Regular cardiac myocyte (primary cell): Measurements from ENCODE around the gene FOXP4. TPM values are rescaled to one million over a fixed set of nuclear protein-coding genes. Genes with fewer than 3 reads are reported as not detected.

Experiments used
- total RNA-seq: library from RNA; depleted of rRNA; stranded (reverse); fragments of >200 nt; gene quantifications from 2 replicates; pipeline ENCODE4 v1.2.3, GENCODE V29; 2014

Gene FOXP4
- 1.1 and 2.9 TPM in 2 replicates for total RNA-seq

DNA sequence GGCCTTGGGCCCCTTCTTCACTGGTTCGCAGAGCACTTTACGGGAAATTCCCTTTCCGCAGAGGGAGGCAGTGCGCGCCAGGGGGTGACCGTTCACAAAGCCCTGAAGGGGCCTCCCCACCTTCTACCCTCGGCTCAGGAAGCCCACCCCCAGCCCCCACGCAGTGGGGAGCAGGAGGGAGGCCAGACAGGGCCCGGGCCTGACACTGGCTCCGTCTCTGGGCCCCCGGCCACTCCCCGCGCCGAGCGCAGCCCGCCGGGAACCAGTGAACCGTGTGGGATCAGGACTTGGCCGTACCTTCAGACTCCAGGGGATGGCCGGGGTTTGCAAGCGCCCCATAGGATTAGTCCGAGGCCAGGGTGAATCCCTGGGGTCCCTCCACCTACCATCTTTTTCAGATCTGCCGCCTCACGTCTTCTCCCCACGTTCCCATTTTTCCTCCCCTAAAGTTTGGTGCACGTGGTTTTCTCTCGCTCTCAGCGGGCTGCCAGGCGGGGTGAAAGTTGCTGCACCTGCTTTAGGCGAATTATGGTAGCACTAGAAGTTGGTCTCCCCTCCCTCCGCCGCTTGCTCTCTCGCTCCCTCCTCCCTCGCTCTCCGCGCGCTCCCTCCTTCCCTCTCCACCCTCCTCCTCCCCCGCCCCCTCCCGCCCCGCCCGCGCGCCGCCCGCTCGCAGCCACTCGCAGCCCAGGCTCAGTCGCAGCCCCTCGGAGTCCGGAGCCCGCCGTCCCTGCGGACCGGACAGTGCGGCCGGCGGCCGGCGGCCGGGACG lies at the start of gene FOXP4:
Gene FOXP4, plus strand, starts transcription at position 679 of the 772 bp plus-strand sequence. CDS start 19,380 bp downstream, outside the sequence.

GRCh38 chr6:41638002-41638934 lies 92.1 kb downstream of the FOXP4 start, which contains the start of gene MDFI:
MDFI (plus strand) TSS chr6:41638468; CDS start chr6:41638750, 282 bp downstream.

Other genes with a start within 250 kb of the FOXP4 start
- not detected in 2 replicates for gene NCR2, start 210.8 kb upstream of the FOXP4 start, total RNA-seq
- 1.3 and 2.8 TPM in 2 replicates for gene MDFI, start 92.1 kb downstream of the FOXP4 start, total RNA-seq
- gene TFEB, start 189.2 kb downstream of the FOXP4 start, total RNA-seq: 3.4 and 5.0 TPM in 2 replicates
- gene PGC, start 201.0 kb downstream of the FOXP4 start, total RNA-seq: not detected in 2 replicates
- gene FRS3, start 233.5 kb downstream of the FOXP4 start, total RNA-seq: 0.56 and 0.77 TPM in 2 replicates
- gene PRICKLE4, start 234.4 kb downstream of the FOXP4 start, total RNA-seq: 0.19 and 0.56 TPM in 2 replicates
- 63.4 and 147 TPM in 2 replicates for gene TOMM6, start 241.3 kb downstream of the FOXP4 start, total RNA-seq